SK-N-SH (cell line): ENCODE data around the gene CHST9. TPM values are rescaled to one million over a fixed set of nuclear protein-coding genes. Genes with fewer than 3 reads are reported as not detected.

Source experiments
- CTCF ChIA-PET: fragments of 300-600, 350-600 bp; formaldehyde crosslinking; extraction: SDS; loops from one replicate; lab custom pipeline; 2021; lab: Yijun Ruan, JAX
- POLR2A ChIA-PET: fragments of 350-600 bp; sonication (Branson Sonifier 250); formaldehyde crosslinking; extraction: SDS; loops from one replicate; lab custom pipeline; 2020; ENCODE audit warnings: antibody characterized with exemption, inconsistent platforms; lab: Yijun Ruan, JAX
- DNase-seq: peaks from one replicate; pipeline ENCODE4 v3.0.0; 2012
- H2AFZ ChIP-seq: fragments of 200-600 bp; sonication (generic); 2 replicates; pipeline ENCODE4 v1.8.1; 2016; ENCODE audit warnings: antibody characterized with exemption, mild to moderate bottlenecking, low read depth
- H3F3A ChIP-seq: fragments of 200-600 bp; sonication (generic); replicated peaks from 2 replicates; pipeline ENCODE3; 2016; ENCODE audit warnings: antibody characterized with exemption, mild to moderate bottlenecking; ENCODE audit not compliant: insufficient read depth
- H3K27ac ChIP-seq, 2 experiments: fragments of 200-500 bp in 1 of 2; fragments of 200-600 bp in 1 of 2; sonication (Bioruptor generic) in 1 of 2; sonication (generic), shearing (Covaris generic) in 1 of 2; 2 replicates each; pipeline versions ENCODE4 v1.5.1 to v1.6.1; 2014 to 2016; ENCODE audit warnings: low read depth in 2 of 2, inconsistent platforms in 1 of 2, low read length in 1 of 2, mild to moderate bottlenecking in 1 of 2, mixed read lengths in 1 of 2
- H3K27me3 ChIP-seq: fragments of 200-600 bp; sonication (generic), shearing (Covaris generic); 2 replicates; pipeline ENCODE4 v1.6.1; 2016; ENCODE audit warnings: mixed run types; ENCODE audit not compliant: insufficient read depth
- H3K36me3 ChIP-seq, 2 experiments: fragments of 200-500 bp in 1 of 2; fragments of 200-600 bp in 1 of 2; sonication (Bioruptor generic) in 1 of 2; sonication (generic) in 1 of 2; replicated peaks in 1 of 2; 2 replicates each; pipeline versions ENCODE3 to v1.5.1; 2014 to 2016; ENCODE audit warnings: low read length in 1 of 2, mild to moderate bottlenecking in 1 of 2; ENCODE audit not compliant: insufficient read depth in 2 of 2, control insufficient read depth in 1 of 2
- H3K4me1 ChIP-seq, 2 experiments: fragments of 200-500 bp in 1 of 2; fragments of 200-600 bp in 1 of 2; sonication (Bioruptor generic) in 1 of 2; sonication (generic), shearing (Covaris generic) in 1 of 2; 2 replicates each; pipeline versions ENCODE4 v1.5.1 to v1.6.1; 2014 to 2016; ENCODE audit warnings: low read depth in 1 of 2, low read length in 1 of 2, mixed run types in 1 of 2; ENCODE audit not compliant: insufficient read depth in 2 of 2, control insufficient read depth in 1 of 2
- H3K4me2 ChIP-seq: fragments of 200-600 bp; sonication (generic), shearing (Covaris generic); 2 replicates; pipeline ENCODE4 v1.6.1; 2017; ENCODE audit warnings: mixed run types
- H3K4me3 ChIP-seq, 2 experiments: fragments of 200-500 bp in 1 of 2; fragments of 200-600 bp in 1 of 2; sonication (Bioruptor generic) in 1 of 2; sonication (generic), shearing (Covaris generic) in 1 of 2; 2 replicates each; pipeline versions ENCODE4 v1.5.1 to v1.8.1; 2014 to 2016; ENCODE audit warnings: low read depth in 2 of 2, inconsistent platforms in 1 of 2, low read length in 1 of 2, mild to moderate bottlenecking in 1 of 2, mixed read lengths in 1 of 2, moderate library complexity in 1 of 2
- H3K79me2 ChIP-seq: fragments of 200-600 bp; sonication (generic); 2 replicates; pipeline ENCODE4 v1.8.1; 2017; ENCODE audit warnings: mild to moderate bottlenecking; ENCODE audit not compliant: insufficient read depth
- H3K9ac ChIP-seq: fragments of 200-600 bp; sonication (generic); 2 replicates; pipeline ENCODE4 v1.6.1; 2017; ENCODE audit warnings: mixed run types
- H3K9me2 ChIP-seq: fragments of 200-600 bp; sonication (generic); 2 replicates; pipeline ENCODE4 v1.6.1; 2017; ENCODE audit warnings: mixed run types
- H3K9me3 ChIP-seq: fragments of 200-600 bp; sonication (generic); 2 replicates; pipeline ENCODE4 v1.6.1; 2017; ENCODE audit warnings: mixed run types, mild to moderate bottlenecking, moderate library complexity
- H4K20me1 ChIP-seq: fragments of 200-600 bp; sonication (generic); 2 replicates; pipeline ENCODE4 v1.6.1; 2017; ENCODE audit warnings: mild to moderate bottlenecking, mixed run types; ENCODE audit not compliant: insufficient read depth
- CHD2 ChIP-seq: fragments of 150-350 bp; IDR thresholded peaks from 2 replicates; pipeline ENCODE4 v1.6.1; 2018; ENCODE audit warnings: low read length; ENCODE audit not compliant: partially characterized antibody
- EZH2phosphoT487 ChIP-seq: fragments of 200-600 bp; sonication (generic); IDR thresholded peaks from 2 replicates; pipeline ENCODE4 v1.6.1; 2017; ENCODE audit warnings: low read depth, mixed run types, mild to moderate bottlenecking, antibody characterized with exemption, moderate library complexity, borderline replicate concordance
- GABPA ChIP-seq: IDR thresholded peaks from 2 replicates; pipeline ENCODE4 v1.4.0; 2012; ENCODE audit warnings: low read depth, mild to moderate bottlenecking
- MXI1 ChIP-seq: IDR thresholded peaks from 2 replicates; pipeline ENCODE4 v1.6.1; 2012; ENCODE audit warnings: mild to moderate bottlenecking, low read depth, low read length, improper control_type of control experiment
- NFIC ChIP-seq: IDR thresholded peaks from 2 replicates; pipeline ENCODE4 v1.4.0; 2012; ENCODE audit warnings: borderline replicate concordance
- PBX3 ChIP-seq: IDR thresholded peaks from 2 replicates; pipeline ENCODE4; 2012
- RAD21 ChIP-seq: IDR thresholded peaks from 2 replicates; pipeline ENCODE4 v1.6.1; 2012; ENCODE audit warnings: mild to moderate bottlenecking, low read length
- RXRA ChIP-seq: IDR thresholded peaks from 2 replicates; pipeline ENCODE4 v1.4.0; 2012; ENCODE audit warnings: low read depth, mild to moderate bottlenecking, borderline replicate concordance
- SMC3 ChIP-seq: IDR thresholded peaks from 2 replicates; pipeline ENCODE4 v1.6.1; 2012; ENCODE audit warnings: low read depth, low read length, improper control_type of control experiment
- TAF1 ChIP-seq: IDR thresholded peaks from 2 replicates; pipeline ENCODE4 v1.6.1; 2012; ENCODE audit warnings: low read depth, mild to moderate bottlenecking, low read length, moderate library complexity, borderline replicate concordance
- TEAD4 ChIP-seq: IDR thresholded peaks from 2 replicates; pipeline ENCODE4 v1.4.0; 2012; ENCODE audit warnings: mild to moderate bottlenecking, borderline replicate concordance; ENCODE audit not compliant: insufficient read depth
- USF1 ChIP-seq: IDR thresholded peaks from 2 replicates; pipeline ENCODE4 v1.4.0; 2012; ENCODE audit warnings: low read depth, borderline replicate concordance
- WGBS: methylation state at CpG from one replicate; pipeline ENCODE4 v1.1.6; 2017; ENCODE audit warnings: low lambda C conversion rate; 5-methylcytosine and 5-hydroxymethylcytosine counted together
- polyA plus RNA-seq, 3 experiments: library from polyadenylated mRNA; depleted of rRNA; stranded (reverse); fragments of >200 nt; gene quantifications; 2 replicates each; pipeline ENCODE4 v1.2.3, GENCODE V29; 2012

CHST9 gene
- polyA plus RNA-seq, 1 of the 3 experiments (the other 2 are of a cell fraction), result not detected

GRCh38 chr18:27062802-27063201 lies 122.3 kb downstream of the CHST9 start:
- CTCF ChIA-PET, result no interaction called here
- H4K20me1 ChIP-seq, result no peaks in the 10 kb centered on the region
- no peak for TF ChIP-seq NFIC
- TF ChIP-seq, all 33 proteins: peak for 0
- Histone ChIP-seq H3F3A (no peaks in the 10 kb centered on the region), H3K4me2 (no peak overlapping the region), H2AFZ (no peak overlapping the region), H3K27ac (no peak overlapping the region), H3K9ac (no peak overlapping the region), H3K79me2 (no peaks in the 10 kb centered on the region), H3K9me3 (no peaks in the 10 kb centered on the region), H3K27me3 (no peaks in the 10 kb centered on the region), H3K36me3 (no peaks in the 10 kb centered on the region), H3K9me2 (no peaks in the 10 kb centered on the region), H3K4me1 (peaks cover 0 to 2% of the 10 kb centered on the region in 2 experiments; a peak in 1 of 4 replicates), H3K4me3 (no peak overlapping the region)
- 53% methylated on average over 2 of the region's 2 CpGs for WGBS
- no peak for DNase-seq
- POLR2A ChIA-PET, result no interaction called here

- H3K4me2 ChIP-seq, result no peak overlapping the region
- CTCF ChIA-PET, result no interaction called here
- no peaks in the 10 kb centered on the region for H3K36me3 ChIP-seq
- H3K4me3 ChIP-seq, result no peak overlapping the region
- no peaks in the 10 kb centered on the region for H3K79me2 ChIP-seq
- no peak overlapping the region for H3K9ac ChIP-seq
- 51% methylated on average over 6 of the region's 7 CpGs for WGBS
- H3F3A ChIP-seq, result no peaks in the 10 kb centered on the region
- no peaks in the 10 kb centered on the region for H4K20me1 ChIP-seq
- no peak for DNase-seq
- TF ChIP-seq TEAD4 (no peak), MXI1 (no peak), GABPA (no peak), CHD2 (no peak), TAF1 (no peak), EZH2phosphoT487 (no peak), PBX3 (no peak), RXRA (no peak), RAD21 (no peak), USF1 (no peak), SMC3 (no peak), NFIC (no peak)
- H3K27me3 ChIP-seq, result no peaks in the 10 kb centered on the region
- no peak overlapping the region for H2AFZ ChIP-seq
- peaks cover 0 to 2% of the 10 kb centered on the region in 2 experiments; a peak in 1 of 4 replicates for H3K4me1 ChIP-seq
- H3K9me3 ChIP-seq, result no peaks in the 10 kb centered on the region
- H3K9me2 ChIP-seq, result no peaks in the 10 kb centered on the region
- H3K27ac ChIP-seq, result no peak overlapping the region
- POLR2A ChIA-PET, result no interaction called here
Observed at GRCh38 chr18:27061488-27062095, 123.5 kb downstream of the CHST9 start.
